GM18868 (cell line): Measurements from ENCODE around the gene SOWAHD.
"Not testable (repeated sequence)": the region's sequence is repeated elsewhere in the genome, so short reads cannot be mapped to it uniquely, and the experiment has no call there.

Experiments
- ATAC-seq: cut with Tn5 transposase; IDR thresholded peaks from one replicate; pipeline ENCODE4 v1.9.1; 2021; ENCODE audit warnings: mild to moderate bottlenecking, moderate library complexity; ENCODE audit not compliant: unreplicated experiment

SOWAHD gene

GRCh38 chrX:119758731-119759247, 401 bp downstream of the SOWAHD start:
- no peak for ATAC-seq

GRCh38 chrX:119759248-119759766, 919 bp downstream of the SOWAHD start:
- no peak for ATAC-seq

- ATAC-seq, result no peak
These were observed 1.9 kb downstream of the SOWAHD start for GRCh38 chrX:119760026-119760877.

DNA sequence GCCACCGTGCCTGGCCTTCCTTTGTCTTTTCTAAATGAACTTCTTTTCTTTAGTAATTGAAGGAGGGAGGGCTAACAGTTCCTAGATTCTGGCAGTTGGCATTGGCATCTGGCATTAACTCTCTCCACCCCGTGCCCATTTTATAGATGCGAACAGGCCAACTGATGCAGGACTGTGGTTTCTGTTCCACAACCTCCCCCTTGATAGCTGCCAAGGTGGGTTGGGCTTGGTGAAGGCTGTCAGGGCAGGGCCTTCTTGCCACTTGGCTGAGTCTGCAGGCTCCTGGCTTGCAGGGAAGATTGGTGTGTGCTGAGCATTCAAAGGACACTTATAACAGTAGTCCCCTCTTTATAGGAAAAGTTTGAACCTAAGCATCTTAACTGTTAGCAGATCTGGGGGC, 4.3 kb downstream of the SOWAHD start:
- no peak for ATAC-seq

GRCh38 chrX:119763181-119763580, 4.8 kb downstream of the SOWAHD start:
- ATAC-seq, result no peak

DNA sequence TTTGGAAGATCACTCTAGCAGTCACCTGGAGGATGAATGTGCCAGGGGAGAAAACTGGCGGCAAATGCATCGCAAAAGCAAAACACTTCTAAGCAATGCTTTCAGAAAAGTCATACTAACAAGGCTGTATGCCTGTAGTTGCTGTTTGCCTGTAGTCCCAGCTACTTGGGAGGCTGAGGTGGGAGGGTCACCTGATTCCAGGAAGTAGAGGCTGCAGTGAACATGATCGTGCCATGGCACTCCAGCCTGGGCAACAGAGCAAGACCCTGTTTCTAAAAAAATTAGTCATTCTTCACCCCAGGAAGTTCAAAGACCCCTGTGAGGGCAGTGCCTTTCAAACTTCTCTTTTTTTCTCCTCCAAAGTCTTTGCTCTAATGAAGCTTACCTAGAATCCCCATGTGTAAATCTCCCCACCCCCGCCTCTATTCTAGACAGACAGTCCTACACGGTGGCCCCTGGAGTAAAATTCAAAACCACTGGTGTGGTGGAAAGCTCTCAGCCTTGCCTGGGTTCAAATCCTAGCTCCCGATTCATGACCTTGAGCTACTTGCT, 5.5 kb downstream of the SOWAHD start:
- ATAC-seq, result no peak

DNA sequence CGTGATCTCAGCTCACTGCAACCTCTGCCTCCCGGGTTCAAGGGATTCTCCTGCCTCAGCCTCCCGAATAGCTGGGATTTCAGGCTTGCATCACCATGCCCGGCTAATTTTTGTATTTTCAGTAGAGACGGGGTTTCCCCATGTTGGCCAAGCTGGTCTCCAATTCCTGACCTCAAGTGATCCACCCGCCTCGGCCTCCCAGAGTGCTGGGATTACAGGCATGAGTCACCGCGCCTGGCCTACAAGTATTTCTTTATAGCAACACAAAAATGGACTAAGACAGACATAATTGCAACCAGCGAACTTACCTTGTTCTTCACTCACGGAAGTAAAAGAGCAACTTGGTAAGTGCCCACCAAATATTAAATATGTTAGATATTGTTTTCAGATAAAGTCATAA, 10.0 kb downstream of the SOWAHD start:
- ATAC-seq, result not testable (repeated sequence)

- not testable (repeated sequence) for ATAC-seq
These were observed 11.0 kb downstream of the SOWAHD start for GRCh38 chrX:119769388-119769787.

DNA sequence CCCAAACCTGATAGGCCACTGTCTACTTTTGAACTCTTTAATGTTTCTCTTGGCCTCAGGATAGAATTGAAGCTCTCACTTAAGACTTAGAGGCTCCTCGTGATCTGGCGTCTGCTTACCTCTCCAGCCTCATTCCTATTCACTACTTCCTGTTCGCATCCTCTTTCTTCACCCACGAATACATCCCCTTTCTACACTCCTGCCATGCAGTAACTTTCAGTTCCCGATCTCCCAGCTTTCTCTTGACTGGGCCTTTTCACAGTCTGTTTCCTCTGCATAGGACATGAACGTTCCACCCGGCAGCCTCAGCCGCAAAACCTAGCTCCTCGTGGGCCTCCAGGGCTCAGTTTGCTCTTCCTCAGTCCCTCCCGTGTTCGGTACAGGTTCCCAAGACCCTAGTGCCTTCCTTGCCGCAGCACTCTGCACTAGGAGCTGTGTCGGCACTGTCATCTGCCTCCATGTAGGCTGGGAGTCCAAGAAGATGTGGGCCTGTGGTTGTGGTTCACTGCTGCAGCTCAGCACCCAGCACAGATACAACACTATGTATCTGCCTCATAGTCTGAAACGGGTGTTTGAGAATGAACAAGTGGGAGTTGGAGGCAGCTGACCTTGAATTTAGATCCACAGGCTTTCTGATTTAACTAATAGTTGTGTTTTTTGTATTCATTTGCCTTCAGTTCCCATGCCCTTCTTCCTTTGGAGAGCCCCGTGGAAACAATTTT, 17.3 kb downstream of the SOWAHD start:
- ATAC-seq, result no peak

- ATAC-seq, result no peak
These were observed 20.4 kb downstream of the SOWAHD start for GRCh38 chrX:119778829-119779228.

- ATAC-seq, result no peak
These were observed 24.6 kb downstream of the SOWAHD start for GRCh38 chrX:119783026-119783425.

- no peak for ATAC-seq
These were observed 26.5 kb downstream of the SOWAHD start for GRCh38 chrX:119784747-119785446.

GRCh38 chrX:119790977-119791436, 32.6 kb downstream of the SOWAHD start:
- ATAC-seq, result peak; percentile 24

DNA sequence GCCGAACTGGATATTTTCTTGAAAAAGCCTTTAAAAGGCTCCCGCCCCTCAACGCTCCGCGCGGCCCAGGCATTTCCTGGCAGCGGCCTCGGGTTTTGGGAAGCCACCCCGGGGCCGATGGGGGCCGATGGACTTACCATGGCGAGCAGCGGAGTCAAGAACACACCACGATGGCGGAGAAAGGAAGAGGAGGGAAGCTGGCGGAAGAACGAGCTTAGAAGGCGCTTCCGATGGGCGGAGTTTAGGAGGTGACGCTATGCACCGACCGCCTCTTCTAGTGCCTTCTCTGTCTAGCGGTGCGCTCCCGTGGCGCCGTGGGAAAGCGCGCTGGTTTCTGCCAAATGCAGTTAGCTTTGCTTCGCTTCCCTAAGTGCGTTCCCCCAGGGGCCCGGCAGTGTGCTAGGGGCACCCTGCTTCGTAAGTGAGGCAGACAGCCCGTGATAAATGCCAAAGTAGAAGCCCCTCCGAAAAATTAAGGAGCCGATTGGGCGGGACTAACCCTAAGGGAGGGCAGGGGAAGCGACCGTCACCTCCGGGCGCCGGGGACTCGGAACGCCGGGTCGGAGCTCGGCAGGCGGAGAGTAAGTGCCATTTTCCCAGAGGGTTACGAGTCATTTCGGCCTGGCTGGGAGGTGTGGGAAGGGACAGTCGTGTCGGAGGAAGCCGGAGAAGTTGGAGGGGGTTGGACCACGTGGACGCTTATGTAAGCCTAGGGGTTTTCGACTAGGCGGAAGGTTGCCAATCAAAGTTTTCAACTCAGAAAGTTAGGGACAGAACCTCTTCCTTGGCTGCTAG, 33.2 kb downstream of the SOWAHD start, which contains the start of gene RPL39:
Gene RPL39 (minus strand): TSS at position 194 of the 795 bp plus-strand sequence. CDS start 54 bp downstream, at position 140.
- ATAC-seq, result peak; percentile 90

DNA sequence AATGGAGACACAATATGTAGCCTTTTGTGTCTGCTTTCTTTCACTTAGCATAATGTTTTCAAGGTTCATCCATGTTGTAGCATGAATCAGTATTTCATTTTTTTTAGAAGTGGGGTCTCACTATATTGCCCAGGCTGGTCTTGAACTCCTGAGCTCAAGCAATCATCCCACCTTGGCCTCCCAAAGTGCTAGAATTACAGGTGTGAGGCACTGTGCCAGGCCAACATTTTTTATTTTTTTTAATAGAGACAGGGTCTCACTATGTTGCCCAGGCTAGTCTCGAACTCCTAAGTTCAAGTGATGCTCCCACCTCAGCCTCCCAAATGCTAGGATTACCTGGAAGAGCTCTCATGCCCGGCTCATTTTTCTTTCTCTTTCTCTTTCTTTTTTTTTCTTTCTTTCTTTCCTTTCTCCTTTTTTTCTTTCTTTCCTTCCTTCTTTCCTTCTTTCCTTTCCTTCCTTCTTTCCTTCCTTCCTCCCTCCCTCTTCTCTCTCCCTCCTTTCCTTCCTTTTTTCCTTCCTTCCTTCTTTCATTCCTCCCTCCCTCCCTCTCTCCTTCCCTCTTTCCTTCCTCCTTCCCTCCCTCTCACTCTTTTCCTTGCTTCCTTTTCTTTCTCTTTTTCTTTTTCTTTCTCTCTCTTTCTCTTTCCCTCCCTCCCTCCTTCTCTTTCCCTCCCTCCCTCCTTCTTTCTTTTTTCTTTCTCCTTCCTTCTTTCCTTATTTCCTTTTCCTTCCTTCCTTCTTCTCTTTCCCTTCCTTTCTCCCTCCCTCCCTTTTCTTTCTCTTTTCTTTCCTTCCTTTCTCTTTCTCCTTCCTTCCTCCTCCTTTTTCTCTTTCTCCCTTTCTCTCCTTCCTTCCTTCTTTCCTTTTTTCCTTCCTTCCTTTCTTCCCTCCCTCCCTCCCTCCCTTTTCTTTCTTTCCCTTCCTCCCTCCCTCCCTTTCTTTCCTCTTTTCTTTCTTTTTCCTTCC, 43.1 kb downstream of the SOWAHD start:
- no peak for ATAC-seq

- ATAC-seq, result no peak
These were observed 44.2 kb downstream of the SOWAHD start for GRCh38 chrX:119802546-119802945.

DNA sequence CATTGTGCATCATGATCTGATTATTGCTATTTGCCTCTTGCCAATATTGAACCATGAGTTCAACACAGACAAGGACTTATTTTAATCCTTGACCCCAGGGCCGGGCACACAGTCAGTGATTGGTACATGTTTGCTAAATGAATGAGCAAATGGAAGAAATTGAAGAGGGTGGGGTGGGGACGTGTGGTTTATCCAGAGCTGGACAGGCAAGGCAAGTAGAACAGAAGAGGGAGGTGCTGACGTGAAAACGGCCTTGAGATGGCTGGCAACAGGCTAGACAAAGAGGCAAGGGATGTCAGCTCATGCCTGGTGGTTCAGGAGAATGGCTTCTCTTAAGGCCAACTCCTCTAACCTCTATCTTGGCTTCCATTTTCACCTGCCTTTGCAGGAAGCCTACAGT, 50.1 kb downstream of the SOWAHD start:
- not testable (repeated sequence) for ATAC-seq

DNA sequence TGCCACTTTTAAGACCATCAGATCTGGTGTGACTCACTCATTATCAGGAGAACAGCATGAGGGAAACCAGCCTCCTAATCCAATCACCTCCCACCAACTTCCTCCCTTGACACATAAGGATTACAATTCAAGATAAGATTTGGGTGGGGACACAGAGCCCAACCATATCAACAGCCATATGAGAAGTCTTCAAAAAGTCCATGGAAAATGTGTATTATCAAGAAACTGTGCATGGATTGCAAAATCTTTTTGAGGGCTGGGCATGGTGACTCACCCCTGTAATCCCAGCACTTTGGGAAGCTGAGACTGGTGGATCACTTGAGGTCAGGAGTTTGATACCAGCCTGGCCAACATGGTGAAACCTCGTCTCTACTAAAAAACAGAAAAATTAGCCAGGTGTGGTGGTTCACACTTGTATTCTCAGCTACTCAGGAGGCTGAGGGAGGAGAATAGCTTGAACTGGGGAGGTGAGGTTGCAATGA, 50.8 kb downstream of the SOWAHD start:
- no peak for ATAC-seq
